ENCODE data around the gene SARM1. TPM values are rescaled to one million over a fixed set of nuclear protein-coding genes. Genes with fewer than 3 reads are reported as not detected.

SARM1 gene
- total RNA-seq, 1 experiment from 2014 or later: 5.1 TPM

- Histone ChIP-seq H2AK5ac (ENCODE audit: insufficient read length, low read length) (no peak overlapping the region), H3K9ac (ENCODE audit: extremely low read depth, insufficient read length, low read length) (no peak overlapping the region), H3K23ac (ENCODE audit: insufficient read length, low read depth, low read length) (no peak overlapping the region), H3K27me3 (ENCODE audit: insufficient read depth, low read length) (no peaks in the 10 kb centered on the region), H2BK15ac (ENCODE audit: low read depth, low read length) (no peak overlapping the region), H4K91ac (ENCODE audit: insufficient read length, low read depth, low read length) (no peak overlapping the region), H2BK120ac (ENCODE audit: low read depth, low read length, poor library complexity, severe bottlenecking) (no peak overlapping the region), H4K20me1 (ENCODE audit: control insufficient read depth, insufficient read depth, insufficient read length) (no peaks in the 10 kb centered on the region), H3K79me2 (ENCODE audit: insufficient read depth, low read length) (no peaks in the 10 kb centered on the region), H4K5ac (ENCODE audit: insufficient read length, low read depth, low read length) (no peak overlapping the region), H3K4me2 (ENCODE audit: insufficient read depth, insufficient read length, low read length) (no peak overlapping the region), H2BK12ac (ENCODE audit: insufficient read length, low read depth, low read length) (no peak overlapping the region), H3K14ac (ENCODE audit: insufficient read depth, low read length) (no peak overlapping the region; the same call in 1 of the 2 replicates), H3K56ac (ENCODE audit: insufficient read length, low read depth, low read length) (no peak overlapping the region), H4K8ac (replicated peaks; ENCODE audit: insufficient read length, low read depth, low read length) (no peak overlapping the region), H2BK5ac (ENCODE audit: insufficient read length, low read length) (no peak overlapping the region), H3K18ac (ENCODE audit: insufficient read length, low read depth, low read length) (no peak overlapping the region), H3K4me1 (ENCODE audit: insufficient read depth, low read length) (peaks cover 6% of the 10 kb centered on the region; the same call in 1 of the 2 replicates), H3K9me3 (ENCODE audit: control insufficient read depth, low read depth, low read length) (no peaks in the 10 kb centered on the region), H2BK20ac (ENCODE audit: low read depth, low read length, poor library complexity, severe bottlenecking) (no peak overlapping the region), H3K23me2 (ENCODE audit: insufficient read length, low read depth, low read length, poor library complexity, severe bottlenecking) (no peaks in the 10 kb centered on the region), H3K79me1 (ENCODE audit: insufficient read depth, low read depth, low read length, poor library complexity, severe bottlenecking) (no peaks in the 10 kb centered on the region), H3K4ac (ENCODE audit: low read depth, low read length) (no peak overlapping the region), H3K27ac (ENCODE audit: insufficient read length, low read depth, low read length) (no peak overlapping the region), H2AFZ (ENCODE audit: low read length) (no peak overlapping the region), H3T11ph (ENCODE audit: low read length) (no peak overlapping the region)
- no peaks in the 10 kb centered on the region for H3K9me3 Mint-ChIP-seq
- peaks cover 61% of the 10 kb centered on the region for H3K27me3 Mint-ChIP-seq (ENCODE audit: low read depth)
- H3K27ac Mint-ChIP-seq: no peak overlapping the region
- no peak overlapping the region for H3K4me3 Mint-ChIP-seq
- WGBS (ENCODE audit: extremely low coverage, insufficient read length, low lambda C conversion rate): no CpG with 5 or more reads among the region's 6 CpGs
- H3K36me3 Mint-ChIP-seq (ENCODE audit: insufficient read depth in 1 of 3, low read depth in 3 of 3): peaks cover 1 to 9% (median 5%) of the 10 kb centered on the region in 3 experiments; a peak in 4 of 7 replicates
- TF ChIP-seq CTCF (conservative IDR thresholded peaks at IDR 0.05): no peak
- peaks cover 22 to 29% of the 10 kb centered on the region in 2 experiments for H3K4me1 Mint-ChIP-seq
- no peak for DNase-seq
Measured at GRCh38 chr17:28398280-28398981, 26.9 kb downstream of the SARM1 start.

All from H9 (cell line).